Activated CD8-positive, alpha-beta T cell treated with anti-CD3 and anti-CD28 coated beads for 36 hours (primary cell): ENCODE data around the gene CACNA2D4. TPM values are rescaled to one million over a fixed set of nuclear protein-coding genes. Genes with fewer than 3 reads are reported as not detected.

Source experiments
- ATAC-seq: fragments of 200-7000 bp; cut with Tn5 transposase; one replicate; pipeline ENCODE4 v1.10.0; 2021; ENCODE audit warnings: mild to moderate bottlenecking, moderate library complexity
- CTCF ChIA-PET: fragments of 350-600 bp; sonication (Branson Sonifier 250); formaldehyde crosslinking; loops from one replicate; lab custom pipeline; 2021; ENCODE audit warnings: antibody characterized with exemption; lab: Charles Lee
- POLR2A ChIA-PET: fragments of 350-600 bp; sonication (Branson Sonifier 250); formaldehyde crosslinking; loops from one replicate; lab custom pipeline; 2021; ENCODE audit warnings: antibody characterized with exemption; lab: Charles Lee
- DNase-seq: peaks from one replicate; pipeline ENCODE4 v3.0.0-alpha.2; 2020
- H3K27ac Mint-ChIP-seq: one replicate; pipeline ENCODE4 v1.8.0; 2021; ENCODE audit warnings: mild to moderate bottlenecking, mixed read lengths
- H3K27me3 Mint-ChIP-seq: one replicate; pipeline ENCODE4 v1.8.0; 2021; ENCODE audit warnings: mixed read lengths
- H3K36me3 Mint-ChIP-seq: one replicate; pipeline ENCODE4 v1.8.0; 2021; ENCODE audit warnings: low read depth, mixed read lengths
- H3K4me1 Mint-ChIP-seq: one replicate; pipeline ENCODE4 v1.8.0; 2021; ENCODE audit warnings: low read depth, mixed read lengths
- H3K4me3 Mint-ChIP-seq: one replicate; pipeline ENCODE4 v1.8.0; 2021; ENCODE audit warnings: mild to moderate bottlenecking, moderate library complexity, mixed read lengths
- H3K9me3 Mint-ChIP-seq: one replicate; pipeline ENCODE4 v1.8.0; 2021; ENCODE audit warnings: mixed read lengths
- intact Hi-C: fragments of 100-400 bp; cut with micrococcal nuclease; formaldehyde crosslinking; loops from one replicate; pipeline ENCODE4 v1.10.0; 2022
- total RNA-seq, 2 experiments: library from RNA; stranded (reverse); gene quantifications; one replicate each; pipeline ENCODE4 v1.2.3, GENCODE V29; 2021
- TF ChIP-seq, protein P1 (sequence below): fragments of 200-600 bp; IDR thresholded peaks from one replicate; pipeline ENCODE4 v1.8.0; 2022; ENCODE audit warnings: antibody characterized with exemption, mild to moderate bottlenecking

The CACNA2D4 gene
- total RNA-seq, 2 experiments from 2014 or later: 4.2 to 4.3 TPM

DNA sequence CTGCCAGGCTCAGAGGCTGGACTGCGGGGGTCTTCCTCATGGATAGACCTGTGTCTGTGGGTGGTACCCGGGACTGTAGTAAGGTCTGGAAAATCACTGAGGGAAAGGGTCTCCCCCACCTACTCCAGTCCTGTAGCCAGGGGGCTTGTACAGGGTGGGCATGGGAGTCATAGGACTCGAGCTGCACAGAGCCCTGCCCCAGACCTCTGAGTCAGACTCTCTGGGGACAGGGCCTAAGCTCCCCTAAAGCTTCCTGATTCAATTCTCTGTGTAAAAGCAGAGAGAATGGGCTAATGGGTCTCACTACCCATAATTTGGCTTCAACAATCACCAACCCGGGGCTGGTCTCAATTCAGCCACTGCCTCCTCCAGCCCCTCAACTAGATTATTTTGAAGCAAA is 71.0 kb downstream of the CACNA2D4 start:
- ATAC-seq (no peak), DNase-seq (no peak)
- CTCF ChIA-PET: no interaction called here
- POLR2A ChIA-PET: no interaction called here
- no peaks in the 10 kb centered on the region for H3K27me3 Mint-ChIP-seq
- peaks cover 9% of the 10 kb centered on the region for H3K4me1 Mint-ChIP-seq
- TF ChIP-seq, protein P1, sequence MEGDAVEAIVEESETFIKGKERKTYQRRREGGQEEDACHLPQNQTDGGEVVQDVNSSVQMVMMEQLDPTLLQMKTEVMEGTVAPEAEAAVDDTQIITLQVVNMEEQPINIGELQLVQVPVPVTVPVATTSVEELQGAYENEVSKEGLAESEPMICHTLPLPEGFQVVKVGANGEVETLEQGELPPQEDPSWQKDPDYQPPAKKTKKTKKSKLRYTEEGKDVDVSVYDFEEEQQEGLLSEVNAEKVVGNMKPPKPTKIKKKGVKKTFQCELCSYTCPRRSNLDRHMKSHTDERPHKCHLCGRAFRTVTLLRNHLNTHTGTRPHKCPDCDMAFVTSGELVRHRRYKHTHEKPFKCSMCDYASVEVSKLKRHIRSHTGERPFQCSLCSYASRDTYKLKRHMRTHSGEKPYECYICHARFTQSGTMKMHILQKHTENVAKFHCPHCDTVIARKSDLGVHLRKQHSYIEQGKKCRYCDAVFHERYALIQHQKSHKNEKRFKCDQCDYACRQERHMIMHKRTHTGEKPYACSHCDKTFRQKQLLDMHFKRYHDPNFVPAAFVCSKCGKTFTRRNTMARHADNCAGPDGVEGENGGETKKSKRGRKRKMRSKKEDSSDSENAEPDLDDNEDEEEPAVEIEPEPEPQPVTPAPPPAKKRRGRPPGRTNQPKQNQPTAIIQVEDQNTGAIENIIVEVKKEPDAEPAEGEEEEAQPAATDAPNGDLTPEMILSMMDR: no peak
- H3K9me3 Mint-ChIP-seq: no peaks in the 10 kb centered on the region
- no peaks in the 10 kb centered on the region for H3K36me3 Mint-ChIP-seq
- intact Hi-C loops: no loop called here
- no peak overlapping the region for H3K4me3 Mint-ChIP-seq
- H3K27ac Mint-ChIP-seq: no peak overlapping the region

DNA sequence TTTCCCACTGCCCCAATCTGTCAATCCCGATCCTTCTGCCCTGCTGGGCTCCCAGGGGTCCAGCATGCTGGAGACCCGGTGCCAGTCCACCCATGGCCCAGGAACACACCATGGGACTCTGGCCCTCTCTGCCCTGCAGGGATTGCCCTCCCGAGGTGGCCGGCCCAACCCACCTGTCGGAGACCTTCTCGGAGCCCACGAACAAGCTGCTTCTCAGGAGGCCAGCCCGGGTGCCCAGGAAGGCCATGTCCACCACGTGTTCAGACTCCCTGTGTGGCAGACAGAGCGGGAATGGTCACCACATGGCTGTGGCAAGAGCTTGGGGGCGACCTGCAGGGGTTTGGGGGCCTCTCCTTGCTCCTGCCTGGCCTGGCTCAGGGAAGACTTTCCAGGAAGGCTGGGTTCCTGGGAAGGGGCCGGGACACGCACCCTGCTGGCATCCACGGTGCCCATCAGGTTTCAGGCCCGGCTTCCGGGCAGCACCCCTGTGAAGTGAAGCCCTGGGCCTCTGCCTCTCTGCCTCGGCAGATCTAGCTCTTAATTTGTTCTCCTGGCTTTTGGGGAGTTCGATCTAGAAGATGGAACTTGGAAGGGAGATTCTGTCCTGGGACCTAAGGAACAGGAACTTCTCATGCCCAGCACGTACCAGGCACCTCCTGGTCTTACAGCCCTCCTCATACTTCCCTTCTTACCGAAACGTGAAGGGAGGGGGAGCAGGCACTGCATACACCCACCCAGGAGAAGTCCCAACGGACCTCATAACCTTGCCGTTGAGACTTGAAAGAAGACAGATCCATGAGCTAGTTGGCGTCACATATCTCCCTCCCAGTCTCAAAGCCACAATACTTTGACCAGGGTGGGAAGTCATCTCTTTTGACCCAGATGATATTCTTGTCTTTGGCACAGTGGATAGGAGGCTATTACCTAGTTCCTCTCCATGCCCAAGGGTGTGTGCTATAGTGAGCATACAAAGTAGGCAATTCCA is 71.7 kb downstream of the CACNA2D4 start:
- no peak overlapping the region for H3K4me3 Mint-ChIP-seq
- H3K27ac Mint-ChIP-seq: no peak overlapping the region
- intact Hi-C loops: no loop called here
- CTCF ChIA-PET: no interaction called here
- ATAC-seq (no peak), DNase-seq (no peak)
- peaks cover 3% of the 10 kb centered on the region for H3K27me3 Mint-ChIP-seq
- H3K4me1 Mint-ChIP-seq: peaks cover 12% of the 10 kb centered on the region
- POLR2A ChIA-PET: no interaction called here
- TF ChIP-seq, protein P1: no peak
- no peaks in the 10 kb centered on the region for H3K36me3 Mint-ChIP-seq
- H3K9me3 Mint-ChIP-seq: no peaks in the 10 kb centered on the region

DNA sequence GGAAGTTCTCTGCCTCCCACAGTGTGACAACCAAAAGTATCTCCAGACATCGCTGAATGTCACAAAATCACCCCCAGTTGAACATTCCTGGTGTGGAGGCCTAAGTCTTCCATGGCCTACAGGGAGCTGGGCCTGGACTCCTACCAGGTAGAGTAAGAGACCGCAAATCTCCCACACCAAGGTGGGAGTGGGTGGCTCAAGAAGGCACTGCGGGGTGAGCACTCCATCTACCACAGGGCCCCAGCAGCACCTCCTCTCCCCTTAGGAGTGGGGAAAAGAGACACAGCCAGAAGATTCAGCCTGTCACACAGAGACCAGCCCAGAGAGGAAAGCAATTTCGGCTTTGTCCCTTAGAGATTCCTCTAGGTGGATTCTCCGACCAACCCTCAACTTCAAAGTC is 72.6 kb downstream of the CACNA2D4 start:
- Mint-ChIP-seq H3K36me3 (no peaks in the 10 kb centered on the region), H3K4me3 (no peak overlapping the region), H3K27ac (no peak overlapping the region), H3K9me3 (no peaks in the 10 kb centered on the region), H3K27me3 (peaks cover 3% of the 10 kb centered on the region), H3K4me1 (peaks cover 7% of the 10 kb centered on the region)
- TF ChIP-seq, protein P1: no peak
- ChIA-PET CTCF (no interaction called here), POLR2A (no interaction called here)
- intact Hi-C loops: no loop called here
- no peak for DNase-seq
- ATAC-seq: no peak

DNA sequence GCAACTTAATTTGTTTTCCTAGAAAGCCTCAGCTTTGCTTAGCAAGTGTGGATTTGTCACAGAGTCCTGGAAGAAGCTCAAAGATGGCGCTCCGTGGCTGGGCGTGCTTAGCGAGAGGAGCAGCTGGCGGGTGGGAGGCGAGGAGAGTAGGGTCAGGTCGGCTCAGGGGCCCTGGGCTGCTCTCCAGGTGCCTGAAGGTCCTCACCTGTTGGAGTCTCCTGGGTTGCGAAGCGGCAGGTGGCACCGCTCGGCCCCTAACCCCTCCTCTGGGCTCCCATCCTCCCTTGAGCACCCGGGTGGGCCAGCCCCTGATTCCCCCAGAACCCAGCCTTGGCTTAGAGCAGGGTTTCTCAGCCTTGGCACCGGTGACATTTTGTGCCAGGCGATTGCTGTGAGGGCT is 73.0 kb downstream of the CACNA2D4 start:
- no peaks in the 10 kb centered on the region for H3K9me3 Mint-ChIP-seq
- TF ChIP-seq, protein P1: no peak
- ChIA-PET POLR2A (no interaction called here), CTCF (no interaction called here)
- peaks cover 7% of the 10 kb centered on the region for H3K4me1 Mint-ChIP-seq
- no peak for ATAC-seq
- no peaks in the 10 kb centered on the region for H3K36me3 Mint-ChIP-seq
- DNase-seq: no peak
- intact Hi-C loops: no loop called here
- no peak overlapping the region for H3K27ac Mint-ChIP-seq
- H3K27me3 Mint-ChIP-seq: peaks cover 3% of the 10 kb centered on the region
- H3K4me3 Mint-ChIP-seq: no peak overlapping the region

DNA sequence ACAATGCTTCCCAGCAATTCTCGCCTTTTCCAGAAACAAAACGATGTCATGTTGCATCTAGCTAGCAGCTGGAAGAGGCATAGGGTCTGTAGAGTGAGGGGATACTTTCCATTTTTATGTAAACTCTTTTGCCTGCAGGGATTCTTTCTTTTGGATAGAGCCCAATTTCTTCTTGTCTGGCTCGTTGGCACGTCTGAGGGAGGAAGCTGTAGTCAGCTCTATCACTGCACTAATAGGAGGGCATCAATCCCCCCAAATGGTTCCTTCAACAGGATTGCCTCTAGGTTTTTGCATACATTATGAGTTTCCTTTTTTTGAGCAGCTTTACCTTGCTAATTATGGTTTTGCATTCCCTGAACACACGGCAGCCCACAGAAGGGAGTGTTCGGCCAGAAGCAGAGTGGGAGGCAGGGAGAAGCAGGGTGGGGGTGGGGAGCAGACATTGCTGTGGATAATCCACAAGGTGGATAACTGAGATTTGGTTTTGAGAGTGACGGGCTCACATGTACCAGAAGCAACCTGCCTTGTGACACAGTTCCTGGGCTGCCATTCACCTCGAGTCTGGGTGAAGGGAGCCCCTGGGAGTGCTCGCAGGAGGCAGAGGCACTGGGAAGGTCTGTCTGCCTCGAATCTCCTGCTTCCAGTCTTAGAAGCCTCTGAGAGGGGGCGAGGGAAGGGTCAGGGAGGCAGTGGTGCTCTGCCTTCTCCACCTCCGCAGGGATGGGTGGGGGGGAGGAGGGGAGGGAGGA is 73.6 kb downstream of the CACNA2D4 start:
- TF ChIP-seq, protein P1: no peak
- intact Hi-C loops: no loop called here
- Mint-ChIP-seq H3K4me1 (peaks cover 7% of the 10 kb centered on the region), H3K36me3 (no peaks in the 10 kb centered on the region), H3K27ac (no peak overlapping the region), H3K9me3 (no peaks in the 10 kb centered on the region), H3K27me3 (peaks cover 3% of the 10 kb centered on the region), H3K4me3 (no peak overlapping the region)
- DNase-seq: no peak
- ChIA-PET CTCF (no interaction called here), POLR2A (no interaction called here)
- no peak for ATAC-seq
